Breast epithelium (tissue), 3 donors: ENCODE data around the gene FJX1.

Source experiments
- POLR2A ChIP-seq: fragments of 450-650 bp; IDR thresholded peaks from one replicate; pipeline ENCODE4 v1.6.1; 2016; ENCODE audit warnings: antibody characterized with exemption, mild to moderate bottlenecking, moderate library complexity
- POLR2AphosphoS5 ChIP-seq, 3 donors: sonication (generic); formaldehyde crosslinking; IDR thresholded peaks; one replicate each; pipeline ENCODE4 v1.6.1; 2017; ENCODE audit warnings: antibody characterized with exemption in 3 of 3
- TF ChIP-seq, protein P1 (sequence below), 3 donors: fragments of 450-650 bp; IDR thresholded peaks; one replicate each; pipeline ENCODE4 v1.5.1; 2016 to 2017; ENCODE audit warnings: antibody characterized with exemption in 3 of 3, mild to moderate bottlenecking in 3 of 3, moderate library complexity in 3 of 3

DNA sequence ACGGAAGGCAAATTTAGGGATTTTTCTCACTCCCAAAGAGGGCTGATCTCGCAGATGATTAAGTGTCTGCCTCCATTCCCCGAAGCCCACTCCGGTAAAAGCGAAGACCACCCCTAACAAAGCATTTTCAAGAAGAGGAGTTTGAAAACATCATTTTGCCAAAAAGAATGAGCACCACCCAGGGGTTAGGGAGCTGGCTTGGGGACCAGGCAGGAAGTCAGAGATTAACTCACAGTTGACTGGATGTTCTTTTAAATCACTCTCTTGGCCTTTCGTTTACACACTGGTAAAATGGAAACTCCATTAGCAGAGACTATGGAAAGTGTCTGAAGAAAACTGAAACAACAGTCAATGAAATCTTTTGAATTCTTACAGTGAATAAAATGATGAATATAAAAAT is 36.5 kb downstream of the FJX1 start:
- TF ChIP-seq, protein P1, sequence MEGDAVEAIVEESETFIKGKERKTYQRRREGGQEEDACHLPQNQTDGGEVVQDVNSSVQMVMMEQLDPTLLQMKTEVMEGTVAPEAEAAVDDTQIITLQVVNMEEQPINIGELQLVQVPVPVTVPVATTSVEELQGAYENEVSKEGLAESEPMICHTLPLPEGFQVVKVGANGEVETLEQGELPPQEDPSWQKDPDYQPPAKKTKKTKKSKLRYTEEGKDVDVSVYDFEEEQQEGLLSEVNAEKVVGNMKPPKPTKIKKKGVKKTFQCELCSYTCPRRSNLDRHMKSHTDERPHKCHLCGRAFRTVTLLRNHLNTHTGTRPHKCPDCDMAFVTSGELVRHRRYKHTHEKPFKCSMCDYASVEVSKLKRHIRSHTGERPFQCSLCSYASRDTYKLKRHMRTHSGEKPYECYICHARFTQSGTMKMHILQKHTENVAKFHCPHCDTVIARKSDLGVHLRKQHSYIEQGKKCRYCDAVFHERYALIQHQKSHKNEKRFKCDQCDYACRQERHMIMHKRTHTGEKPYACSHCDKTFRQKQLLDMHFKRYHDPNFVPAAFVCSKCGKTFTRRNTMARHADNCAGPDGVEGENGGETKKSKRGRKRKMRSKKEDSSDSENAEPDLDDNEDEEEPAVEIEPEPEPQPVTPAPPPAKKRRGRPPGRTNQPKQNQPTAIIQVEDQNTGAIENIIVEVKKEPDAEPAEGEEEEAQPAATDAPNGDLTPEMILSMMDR (IDR thresholded peaks at IDR 0.05): no peak
- TF ChIP-seq POLR2A: no peak
- TF ChIP-seq POLR2AphosphoS5 (IDR thresholded peaks at IDR 0.05): no peak
